Endodermal cell (in vitro differentiated cells): ENCODE results near the gene SCFD1. TPM values are rescaled to one million over a fixed set of nuclear protein-coding genes. Genes with fewer than 3 reads are reported as not detected.

Experiments used
- DNase-seq: peaks from one replicate; pipeline ENCODE4 v3.0.0-alpha.2; 2017
- H3K27ac ChIP-seq: 2 replicates; pipeline ENCODE4 v1.5.1; 2013; ENCODE audit warnings: mild to moderate bottlenecking, low read depth, low read length, moderate library complexity
- H3K27me3 ChIP-seq: 2 replicates; pipeline ENCODE4 v1.6.1; 2013; ENCODE audit warnings: mild to moderate bottlenecking, low read length, moderate library complexity; ENCODE audit not compliant: insufficient read depth, control insufficient read depth, poor library complexity, severe bottlenecking
- H3K36me3 ChIP-seq: 2 replicates; pipeline ENCODE4 v1.7.0; 2013; ENCODE audit warnings: mild to moderate bottlenecking, low read length, moderate library complexity; ENCODE audit not compliant: control insufficient read depth, insufficient read depth
- H3K4me1 ChIP-seq: one replicate; pipeline ENCODE4 v1.7.0; 2013; ENCODE audit warnings: low read length; ENCODE audit not compliant: control insufficient read depth, insufficient read depth
- H3K4me3 ChIP-seq: 2 replicates; pipeline ENCODE4 v1.5.1; 2013; ENCODE audit warnings: mild to moderate bottlenecking, low read length, moderate library complexity
- H3K9ac ChIP-seq: 2 replicates; pipeline ENCODE4 v1.6.1; 2013; ENCODE audit warnings: mild to moderate bottlenecking, low read length, moderate library complexity; ENCODE audit not compliant: poor library complexity, severe bottlenecking; ENCODE audit errors: extremely low read depth
- H3K9me3 ChIP-seq: 2 replicates; pipeline ENCODE4 v1.6.1; 2013; ENCODE audit warnings: mild to moderate bottlenecking, low read length, moderate library complexity; ENCODE audit not compliant: control insufficient read depth
- H3K27ac Mint-ChIP-seq: 2 replicates; pipeline ENCODE4 v1.8.0; 2020; ENCODE audit warnings: mixed read lengths
- H3K27me3 Mint-ChIP-seq: 2 replicates; pipeline ENCODE4 v1.8.0; 2021; ENCODE audit warnings: mild to moderate bottlenecking, mixed read lengths; ENCODE audit not compliant: insufficient read depth
- H3K36me3 Mint-ChIP-seq: 2 replicates; pipeline ENCODE4 v1.8.0; 2020; ENCODE audit warnings: low read depth, mixed read lengths
- H3K4me1 Mint-ChIP-seq: 2 replicates; pipeline ENCODE4 v1.8.0; 2020; ENCODE audit warnings: mixed read lengths
- H3K4me3 Mint-ChIP-seq: 2 replicates; pipeline ENCODE4 v1.8.0; 2020; ENCODE audit warnings: mild to moderate bottlenecking, moderate library complexity, mixed read lengths
- H3K9me3 Mint-ChIP-seq: 2 replicates; pipeline ENCODE4 v1.8.0; 2020; ENCODE audit warnings: mild to moderate bottlenecking, mixed read lengths
- WGBS, 2 experiments: methylation state at CpG; one replicate each; pipeline versions ENCODE4 v1.1.5 to v1.1.7; 2013; ENCODE audit warnings: missing lambda C conversion rate in 2 of 2, mixed read lengths in 1 of 2; ENCODE audit not compliant: insufficient coverage in 1 of 2, insufficient read length in 1 of 2; 5-methylcytosine and 5-hydroxymethylcytosine counted together
- total RNA-seq, 2 donors: library from RNA; stranded (reverse); fragmentation: NEBNext Ultra II Directional in 1 of 2; extraction: Animal tissue kit (Norgen Biotek cat#: 25700) in 1 of 2; gene quantifications; 2 replicates in 1 of 2; 3 replicates in 1 of 2; pipeline ENCODE4 v1.2.1, GENCODE V29; 2021
- TF ChIP-seq, protein P1 (sequence below): fragments of 200-600 bp; sonication (generic); conservative IDR thresholded peaks from 2 replicates; pipeline ENCODE4 v1.5.0; 2021; ENCODE audit warnings: antibody characterized with exemption, mild to moderate bottlenecking

The SCFD1 gene
- total RNA-seq, 2 donors from 2014 or later: 82.4 to 98.4 TPM

DNA sequence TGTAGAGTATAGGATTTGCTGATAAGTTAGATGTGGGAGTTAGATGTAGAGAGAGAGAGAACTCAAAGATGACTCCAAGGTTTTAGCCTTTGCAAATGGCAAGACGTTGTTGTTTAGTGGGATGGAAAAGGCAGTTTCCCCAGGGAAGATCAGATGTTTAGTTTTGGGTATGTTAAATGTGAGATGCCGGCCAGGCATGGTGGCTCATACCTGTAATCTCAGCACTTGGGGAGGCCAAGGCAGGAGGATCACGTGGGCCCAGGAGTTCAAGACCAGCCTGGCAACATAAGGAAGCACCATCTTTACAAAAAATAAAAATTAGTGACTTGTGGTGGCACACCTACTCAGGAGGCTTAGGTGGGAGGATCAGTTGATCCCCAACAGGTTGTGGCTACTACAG lies 33.5 kb downstream of the SCFD1 start:
- Histone ChIP-seq H3K9me3 (no peaks in the 10 kb centered on the region), H3K4me3 (no peak overlapping the region), H3K9ac (no peak overlapping the region), H3K27me3 (no peaks in the 10 kb centered on the region), H3K4me1 (no peaks in the 10 kb centered on the region), H3K27ac (no peak overlapping the region), H3K36me3 (peaks cover 90% of the 10 kb centered on the region)
- TF ChIP-seq, protein P1, sequence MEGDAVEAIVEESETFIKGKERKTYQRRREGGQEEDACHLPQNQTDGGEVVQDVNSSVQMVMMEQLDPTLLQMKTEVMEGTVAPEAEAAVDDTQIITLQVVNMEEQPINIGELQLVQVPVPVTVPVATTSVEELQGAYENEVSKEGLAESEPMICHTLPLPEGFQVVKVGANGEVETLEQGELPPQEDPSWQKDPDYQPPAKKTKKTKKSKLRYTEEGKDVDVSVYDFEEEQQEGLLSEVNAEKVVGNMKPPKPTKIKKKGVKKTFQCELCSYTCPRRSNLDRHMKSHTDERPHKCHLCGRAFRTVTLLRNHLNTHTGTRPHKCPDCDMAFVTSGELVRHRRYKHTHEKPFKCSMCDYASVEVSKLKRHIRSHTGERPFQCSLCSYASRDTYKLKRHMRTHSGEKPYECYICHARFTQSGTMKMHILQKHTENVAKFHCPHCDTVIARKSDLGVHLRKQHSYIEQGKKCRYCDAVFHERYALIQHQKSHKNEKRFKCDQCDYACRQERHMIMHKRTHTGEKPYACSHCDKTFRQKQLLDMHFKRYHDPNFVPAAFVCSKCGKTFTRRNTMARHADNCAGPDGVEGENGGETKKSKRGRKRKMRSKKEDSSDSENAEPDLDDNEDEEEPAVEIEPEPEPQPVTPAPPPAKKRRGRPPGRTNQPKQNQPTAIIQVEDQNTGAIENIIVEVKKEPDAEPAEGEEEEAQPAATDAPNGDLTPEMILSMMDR: no peak
- H3K27ac Mint-ChIP-seq: no peak overlapping the region
- DNase-seq: no peak
- H3K27me3 Mint-ChIP-seq: no peaks in the 10 kb centered on the region
- H3K4me3 Mint-ChIP-seq: no peak overlapping the region
- peaks cover 36% of the 10 kb centered on the region for H3K36me3 Mint-ChIP-seq
- no peaks in the 10 kb centered on the region for H3K9me3 Mint-ChIP-seq
- 93 to 100% methylated on average over 1 to 3 of the region's 3 CpGs for WGBS, 2 experiments
- H3K4me1 Mint-ChIP-seq: no peaks in the 10 kb centered on the region

DNA sequence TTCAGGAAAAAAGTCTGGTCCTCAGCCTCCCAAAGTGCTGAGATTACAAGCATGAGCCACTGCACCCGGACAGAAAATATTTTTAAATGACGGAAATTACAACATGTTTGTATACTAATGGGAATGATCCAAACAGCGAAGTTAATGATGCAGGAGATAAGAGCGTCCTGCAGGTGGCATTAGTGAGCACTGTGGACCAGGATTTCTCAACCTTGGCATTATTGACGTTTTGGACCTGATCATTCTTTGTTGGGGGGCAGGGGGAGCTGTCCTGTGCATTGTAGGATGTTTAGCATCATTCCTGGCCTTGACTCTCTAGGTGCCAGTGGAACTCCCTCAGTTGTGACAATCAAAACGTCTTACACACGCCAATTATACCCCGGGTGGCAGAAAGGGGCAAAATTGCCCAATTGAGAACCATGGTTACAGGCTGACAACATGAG lies 34.1 kb downstream of the SCFD1 start:
- TF ChIP-seq, protein P1: peak; percentile 83
- H3K4me1 Mint-ChIP-seq: no peaks in the 10 kb centered on the region
- peak; percentile 71 for DNase-seq

DNA sequence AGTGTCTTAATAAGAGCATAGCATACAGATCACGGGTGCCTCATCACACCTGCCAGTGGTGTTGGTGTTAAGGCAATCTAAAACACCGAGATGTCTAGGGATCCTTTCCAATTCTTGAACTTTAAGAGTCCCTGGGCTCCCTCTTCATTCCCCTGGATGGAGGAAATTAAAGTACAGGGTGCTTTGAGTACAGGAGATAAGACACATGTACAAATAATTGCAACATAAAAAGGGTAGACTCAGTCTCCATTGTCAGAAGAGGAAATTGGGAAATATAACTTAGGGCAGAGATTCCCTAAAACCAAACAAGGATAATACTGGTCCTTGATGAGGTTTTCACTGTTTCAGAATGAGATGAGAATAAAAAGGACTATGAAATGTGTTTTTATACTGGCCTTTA lies 34.9 kb downstream of the SCFD1 start:
- H3K9me3 ChIP-seq: no peaks in the 10 kb centered on the region
- H3K27ac ChIP-seq: no peak overlapping the region
- no peaks in the 10 kb centered on the region for H3K4me1 ChIP-seq
- H3K36me3 ChIP-seq: peaks cover 90% of the 10 kb centered on the region
- TF ChIP-seq, protein P1: no peak
- Mint-ChIP-seq H3K36me3 (peaks cover 37% of the 10 kb centered on the region), H3K9me3 (no peaks in the 10 kb centered on the region), H3K4me1 (no peaks in the 10 kb centered on the region), H3K4me3 (no peak overlapping the region), H3K27ac (no peak overlapping the region), H3K27me3 (no peaks in the 10 kb centered on the region)
- no peak overlapping the region for H3K4me3 ChIP-seq
- no peak overlapping the region for H3K9ac ChIP-seq
- no peaks in the 10 kb centered on the region for H3K27me3 ChIP-seq
- 97 to 100% methylated on average over 1 to 2 of the region's 2 CpGs for WGBS, 2 experiments
- DNase-seq: no peak

More for the DNA sequence above, 34.1 kb downstream of the SCFD1 start:
- Histone ChIP-seq H3K27ac (no peak overlapping the region), H3K9me3 (no peaks in the 10 kb centered on the region), H3K4me1 (no peaks in the 10 kb centered on the region), H3K27me3 (no peaks in the 10 kb centered on the region), H3K36me3 (peaks cover 90% of the 10 kb centered on the region), H3K9ac (no peak overlapping the region), H3K4me3 (no peak overlapping the region)
- H3K4me3 Mint-ChIP-seq: no peak overlapping the region
- peaks cover 40% of the 10 kb centered on the region for H3K36me3 Mint-ChIP-seq
- 70 to 74% methylated on average over 8 of the region's 8 CpGs for WGBS, 2 experiments
- no peak overlapping the region for H3K27ac Mint-ChIP-seq
- no peaks in the 10 kb centered on the region for H3K27me3 Mint-ChIP-seq
- no peaks in the 10 kb centered on the region for H3K9me3 Mint-ChIP-seq
